Stimulated activated CD8-positive, alpha-beta memory T cell treated with anti-CD3 and anti-CD28 coated beads, Interleukin-12 subunit alpha, Interleukin-12 subunit beta, amount 100 ng/mL, for 1 hour (primary cell): ENCODE measurements around the gene SH3PXD2A.

Experiments used
- DNase-seq: peaks from one replicate; pipeline ENCODE4 v3.0.0-alpha.2; 2020; ENCODE audit warnings: low read depth

SH3PXD2A gene

GRCh38 chr10:103706762-103707161, 148.6 kb downstream of the SH3PXD2A start:
- DNase-seq: no peak

- no peak for DNase-seq
These were observed 149.3 kb downstream of the SH3PXD2A start for GRCh38 chr10:103706047-103706446.

GRCh38 chr10:103703941-103704919, 151.1 kb downstream of the SH3PXD2A start:
- no peak for DNase-seq

- DNase-seq: no peak
These were observed 153.8 kb downstream of the SH3PXD2A start for GRCh38 chr10:103701380-103702222.

- no peak for DNase-seq
These were observed 155.0 kb downstream of the SH3PXD2A start for GRCh38 chr10:103700436-103700715.

GRCh38 chr10:103699611-103700435, 155.6 kb downstream of the SH3PXD2A start:
- no peak for DNase-seq

GRCh38 chr10:103698266-103698665, 157.1 kb downstream of the SH3PXD2A start:
- DNase-seq: no peak

GRCh38 chr10:103697787-103698186, 157.6 kb downstream of the SH3PXD2A start:
- DNase-seq: no peak

- peak; percentile 44 for DNase-seq
These were observed 158.8 kb downstream of the SH3PXD2A start for GRCh38 chr10:103696411-103697145.

GRCh38 chr10:103696094-103696410, 159.3 kb downstream of the SH3PXD2A start:
- DNase-seq: no peak

GRCh38 chr10:103695584-103696005, 159.8 kb downstream of the SH3PXD2A start:
- DNase-seq: no peak

- DNase-seq: no peak
These were observed 161.6 kb downstream of the SH3PXD2A start for GRCh38 chr10:103693812-103694205.

- no peak for DNase-seq
These were observed 162.2 kb downstream of the SH3PXD2A start for GRCh38 chr10:103692952-103693811.

GRCh38 chr10:103692436-103692951, 162.9 kb downstream of the SH3PXD2A start:
- no peak for DNase-seq

GRCh38 chr10:103691723-103692435, 163.5 kb downstream of the SH3PXD2A start:
- DNase-seq: no peak

GRCh38 chr10:103691267-103691666, 164.1 kb downstream of the SH3PXD2A start:
- no peak for DNase-seq

GRCh38 chr10:103690281-103690680, 165.1 kb downstream of the SH3PXD2A start:
- DNase-seq: no peak

GRCh38 chr10:103688491-103688890, 166.9 kb downstream of the SH3PXD2A start:
- no peak for DNase-seq

GRCh38 chr10:103687718-103688117, 167.7 kb downstream of the SH3PXD2A start:
- no peak for DNase-seq

GRCh38 chr10:103687172-103687571, 168.2 kb downstream of the SH3PXD2A start:
- no peak for DNase-seq
